Endothelial cell of umbilical vein (primary cell): ENCODE data around the gene SSMEM1. TPM values are rescaled to one million over a fixed set of nuclear protein-coding genes. Genes with fewer than 3 reads are reported as not detected.
"Not testable (repeated sequence)": the region's sequence is repeated elsewhere in the genome, so short reads cannot be mapped to it uniquely, and the experiment has no call there.

Experiments
- BruUV-seq: library from RNA; stranded (reverse); fragments of 400-500 nt; replicated peaks from 2 replicates; lab custom pipeline; 2021; lab: Mats Ljungman, UMichigan
- CTCF ChIA-PET: fragments of 300-600, 350-600 bp; sonication (Branson Sonifier 250); formaldehyde crosslinking; loops from one replicate; lab custom pipeline; 2021; ENCODE audit warnings: antibody characterized with exemption, inconsistent platforms; lab: Charles Lee
- POLR2A ChIA-PET: fragments of 300-600, 350-600 bp; sonication (Branson Sonifier 250); formaldehyde crosslinking; loops from one replicate; lab custom pipeline; 2021; ENCODE audit warnings: antibody characterized with exemption, inconsistent platforms; lab: Charles Lee
- DNase-seq: peaks from one replicate; pipeline ENCODE4 v3.0.0-alpha.2; 2011; ENCODE audit warnings: low read depth, low spot score
- FAIRE-seq: peaks from 2 replicates; lab custom pipeline; 2011; peaks lifted over from hg19 to GRCh38; lab: Jason Lieb, UNC
- H2AFZ ChIP-seq: 2 replicates; pipeline ENCODE4 v1.6.0; 2012; ENCODE audit warnings: low read depth, low read length, control low read depth, inconsistent platforms
- H3K27ac ChIP-seq: 2 replicates; pipeline ENCODE4 v1.5.1; 2011; ENCODE audit warnings: low read depth, mild to moderate bottlenecking, control low read depth, low read length, moderate library complexity; ENCODE audit not compliant: insufficient read depth
- H3K27me3 ChIP-seq, 2 experiments: 2 replicates each; pipeline versions ENCODE4 v1.6.0 to v1.6.1; 2011; ENCODE audit warnings: low read length in 2 of 2, mixed read lengths in 1 of 2; ENCODE audit not compliant: control insufficient read depth in 2 of 2, insufficient read depth in 2 of 2
- H3K36me3 ChIP-seq, 2 experiments: 2 replicates in 1 of 2; 3 replicates in 1 of 2; pipeline ENCODE4 v1.5.1; 2011; ENCODE audit warnings: low read length in 2 of 2, mild to moderate bottlenecking in 1 of 2, moderate library complexity in 1 of 2; ENCODE audit not compliant: control insufficient read depth in 2 of 2, insufficient read depth in 2 of 2; ENCODE audit errors: extremely low read depth in 1 of 2
- H3K4me1 ChIP-seq: 3 replicates; pipeline ENCODE4 v1.5.1; 2011; ENCODE audit warnings: mild to moderate bottlenecking, low read length; ENCODE audit not compliant: control insufficient read depth, insufficient read depth; ENCODE audit errors: extremely low read depth
- H3K4me2 ChIP-seq: 2 replicates; pipeline ENCODE4 v1.6.1; 2011; ENCODE audit warnings: low read length, control low read depth, mixed read lengths; ENCODE audit not compliant: insufficient read depth
- H3K4me3 ChIP-seq, 3 experiments: fragments of 200-600 bp in 1 of 3; sonication (generic), shearing (Covaris generic) in 1 of 3; replicated peaks in 1 of 3; 2 replicates each; pipeline ENCODE4 v1.5.1; 2011 to 2016; ENCODE audit warnings: control low read depth in 3 of 3, low read length in 3 of 3, mild to moderate bottlenecking in 2 of 3, inconsistent platforms in 1 of 3, low read depth in 1 of 3, moderate library complexity in 1 of 3; ENCODE audit not compliant: insufficient read depth in 1 of 3
- H3K79me2 ChIP-seq: 2 replicates; pipeline ENCODE4 v1.6.0; 2012; ENCODE audit warnings: low read length, inconsistent platforms; ENCODE audit not compliant: control insufficient read depth, insufficient read depth
- H3K9ac ChIP-seq: replicated peaks from 2 replicates; pipeline ENCODE3; 2011; ENCODE audit warnings: low read length, control low read depth; ENCODE audit not compliant: insufficient read depth; ENCODE audit errors: extremely low read depth
- H3K9me1 ChIP-seq: replicated peaks from 3 replicates; pipeline ENCODE4 v1.6.0; 2011; ENCODE audit warnings: mild to moderate bottlenecking, low read length; ENCODE audit not compliant: control insufficient read depth, insufficient read depth; ENCODE audit errors: extremely low read depth
- H3K9me3 ChIP-seq: replicated peaks from 2 replicates; pipeline ENCODE4 v1.5.1; 2012; ENCODE audit warnings: low read length, inconsistent platforms; ENCODE audit not compliant: control insufficient read depth, insufficient read depth
- H4K20me1 ChIP-seq: replicated peaks from 2 replicates; pipeline ENCODE3; 2011; ENCODE audit warnings: mild to moderate bottlenecking, low read length; ENCODE audit not compliant: control insufficient read depth, insufficient read depth; ENCODE audit errors: extremely low read depth
- EZH2 ChIP-seq: IDR thresholded peaks from 2 replicates; pipeline ENCODE4 v1.6.1; 2012; ENCODE audit warnings: borderline replicate concordance, low read depth, mild to moderate bottlenecking, moderate library complexity, low read length, inconsistent platforms; ENCODE audit not compliant: severe bottlenecking
- FOS ChIP-seq: IDR thresholded peaks from 2 replicates; pipeline ENCODE4 v1.6.1; 2011; ENCODE audit warnings: mild to moderate bottlenecking, low read length, moderate library complexity, borderline replicate concordance; ENCODE audit not compliant: insufficient read depth
- GATA2 ChIP-seq: IDR thresholded peaks from 2 replicates; pipeline ENCODE4 v1.7.0; 2011; ENCODE audit warnings: low read depth, mild to moderate bottlenecking, moderate library complexity, mixed read lengths, low read length; ENCODE audit not compliant: insufficient read length, insufficient read depth
- JUN ChIP-seq: IDR thresholded peaks from 2 replicates; pipeline ENCODE4 v1.6.1; 2011; ENCODE audit warnings: borderline replicate concordance, low read depth; ENCODE audit not compliant: insufficient read length, insufficient read depth
- MYC ChIP-seq: IDR thresholded peaks from one replicate; pipeline ENCODE4 v1.6.1; 2011; ENCODE audit warnings: mild to moderate bottlenecking, low read depth, low read length
- POLR2A ChIP-seq: IDR thresholded peaks from 2 replicates; pipeline ENCODE4 v1.6.1; 2012; ENCODE audit warnings: low read depth, mild to moderate bottlenecking, control low read depth, low read length
- POLR2AphosphoS5 ChIP-seq: IDR thresholded peaks from 2 replicates; pipeline ENCODE4 v1.6.1; 2012; ENCODE audit warnings: low read depth, mild to moderate bottlenecking, control low read depth, low read length, moderate library complexity; ENCODE audit not compliant: insufficient read depth
- dilution Hi-C: fragments of 300-500 bp; cut with MboI; formaldehyde crosslinking; loops from one replicate; pipeline ENCODE4 v1.15.0; 2019; ENCODE audit warnings: low sequenced_read_pairs; ENCODE audit not compliant: extremely low pct_ligation_motif_present
- intact Hi-C: fragments of 100-400 bp; cut with micrococcal nuclease; formaldehyde crosslinking; loops from one replicate; pipeline ENCODE4 v1.10.0; 2022
- polyA plus RNA-seq, 4 experiments: library from polyadenylated mRNA; depleted of rRNA in 3 of 4; stranded (reverse) in 3 of 4; unstranded in 1 of 4; fragments of >200 nt; gene quantifications; 2 replicates each; pipeline versions ENCODE4 v1.2.1 to v1.2.3, GENCODE V29; 2011 to 2012; ENCODE audit warnings: missing spikeins in 1 of 4
- total RNA-seq: library from RNA; stranded (reverse); gene quantifications from 2 replicates; pipeline ENCODE4 v1.2.3, GENCODE V29; 2021
- TF ChIP-seq, protein P1 (sequence below): IDR thresholded peaks from 2 replicates; pipeline ENCODE4 v1.6.1; 2011; ENCODE audit not compliant: insufficient read depth, insufficient read length
- TF ChIP-seq, protein P2 (sequence below), 2 donors: IDR thresholded peaks; 1 replicate in 1 of 2; 2 replicates in 1 of 2; pipeline ENCODE4 v1.5.1; 2011; ENCODE audit warnings: low read length in 2 of 2, mild to moderate bottlenecking in 2 of 2, moderate library complexity in 2 of 2, control low read depth in 1 of 2, inconsistent platforms in 1 of 2, low read depth in 1 of 2; ENCODE audit not compliant: insufficient read depth in 1 of 2; ENCODE audit errors: extremely low read depth in 1 of 2

The SSMEM1 gene
- total and polyA plus RNA-seq, 2 donors (not counting 3 experiments of a cell fraction or from before 2014, with no cell fraction given): not detected

DNA sequence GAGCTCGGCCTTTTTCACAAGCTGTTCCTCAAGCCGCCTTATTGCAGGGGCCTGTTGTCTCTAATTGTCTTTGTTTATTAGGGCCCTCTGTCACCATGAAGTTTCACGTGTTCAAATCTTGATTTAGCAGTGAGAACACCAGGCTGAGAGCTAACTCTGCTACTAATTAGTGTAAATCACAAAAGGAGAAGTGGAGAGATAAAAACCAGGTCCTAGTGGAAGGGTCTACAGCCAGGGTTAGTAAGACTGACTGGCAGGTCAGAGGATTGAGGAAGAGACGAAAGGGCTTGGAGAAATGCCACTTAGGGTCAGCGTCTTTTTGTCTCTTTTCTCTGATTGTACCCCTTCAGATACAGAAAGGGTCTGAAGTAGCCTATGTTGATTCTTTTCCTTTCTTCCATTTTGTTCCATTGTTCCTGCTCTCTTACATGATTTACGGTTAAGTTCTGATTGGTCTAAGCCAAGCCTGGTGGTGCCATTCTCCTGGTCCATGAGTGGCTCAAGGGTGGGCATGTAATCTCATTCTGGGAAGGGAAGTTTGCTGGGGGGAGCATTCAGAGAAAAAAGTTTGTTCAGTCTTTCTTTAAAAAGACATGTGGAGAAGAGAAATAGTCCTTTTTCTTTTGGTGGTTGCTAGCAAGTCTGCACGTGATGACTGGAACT, 21.3 kb downstream of the SSMEM1 start:
- Histone ChIP-seq H3K4me2 (no peak overlapping the region), H3K27ac (no peak overlapping the region), H2AFZ (no peak overlapping the region), H3K79me2 (no peaks in the 10 kb centered on the region), H3K9ac (no peak overlapping the region), H3K4me1 (no peaks in the 10 kb centered on the region), H3K9me1 (no peaks in the 10 kb centered on the region), H3K9me3 (no peaks in the 10 kb centered on the region), H3K27me3 (no peaks in the 10 kb centered on the region), H3K36me3 (no peaks in the 10 kb centered on the region), H3K4me3 (no peak overlapping the region), H4K20me1 (no peaks in the 10 kb centered on the region)
- no TSS peak for BruUV-seq
- no peak for TF ChIP-seq JUN
- TF ChIP-seq, protein P1, sequence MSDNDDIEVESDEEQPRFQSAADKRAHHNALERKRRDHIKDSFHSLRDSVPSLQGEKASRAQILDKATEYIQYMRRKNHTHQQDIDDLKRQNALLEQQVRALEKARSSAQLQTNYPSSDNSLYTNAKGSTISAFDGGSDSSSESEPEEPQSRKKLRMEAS: no peak
- no peak for TF ChIP-seq GATA2
- TF ChIP-seq, protein P2, sequence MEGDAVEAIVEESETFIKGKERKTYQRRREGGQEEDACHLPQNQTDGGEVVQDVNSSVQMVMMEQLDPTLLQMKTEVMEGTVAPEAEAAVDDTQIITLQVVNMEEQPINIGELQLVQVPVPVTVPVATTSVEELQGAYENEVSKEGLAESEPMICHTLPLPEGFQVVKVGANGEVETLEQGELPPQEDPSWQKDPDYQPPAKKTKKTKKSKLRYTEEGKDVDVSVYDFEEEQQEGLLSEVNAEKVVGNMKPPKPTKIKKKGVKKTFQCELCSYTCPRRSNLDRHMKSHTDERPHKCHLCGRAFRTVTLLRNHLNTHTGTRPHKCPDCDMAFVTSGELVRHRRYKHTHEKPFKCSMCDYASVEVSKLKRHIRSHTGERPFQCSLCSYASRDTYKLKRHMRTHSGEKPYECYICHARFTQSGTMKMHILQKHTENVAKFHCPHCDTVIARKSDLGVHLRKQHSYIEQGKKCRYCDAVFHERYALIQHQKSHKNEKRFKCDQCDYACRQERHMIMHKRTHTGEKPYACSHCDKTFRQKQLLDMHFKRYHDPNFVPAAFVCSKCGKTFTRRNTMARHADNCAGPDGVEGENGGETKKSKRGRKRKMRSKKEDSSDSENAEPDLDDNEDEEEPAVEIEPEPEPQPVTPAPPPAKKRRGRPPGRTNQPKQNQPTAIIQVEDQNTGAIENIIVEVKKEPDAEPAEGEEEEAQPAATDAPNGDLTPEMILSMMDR (IDR thresholded peaks at IDR 0.05; ENCODE audit: extremely low read depth in 1 of 2, insufficient read depth in 1 of 2, low read depth in 1 of 2, low read length in 2 of 2): no peak
- TF ChIP-seq MYC: no peak
- no peak for TF ChIP-seq POLR2A
- no peak for TF ChIP-seq EZH2
- TF ChIP-seq POLR2AphosphoS5: no peak
- no peak for TF ChIP-seq FOS
- DNase-seq (no peak), FAIRE-seq (no peak)
- dilution Hi-C loops: no loop called here
- intact Hi-C loops: no loop called here
- ChIA-PET POLR2A (no interaction called here), CTCF (no interaction called here)

DNA sequence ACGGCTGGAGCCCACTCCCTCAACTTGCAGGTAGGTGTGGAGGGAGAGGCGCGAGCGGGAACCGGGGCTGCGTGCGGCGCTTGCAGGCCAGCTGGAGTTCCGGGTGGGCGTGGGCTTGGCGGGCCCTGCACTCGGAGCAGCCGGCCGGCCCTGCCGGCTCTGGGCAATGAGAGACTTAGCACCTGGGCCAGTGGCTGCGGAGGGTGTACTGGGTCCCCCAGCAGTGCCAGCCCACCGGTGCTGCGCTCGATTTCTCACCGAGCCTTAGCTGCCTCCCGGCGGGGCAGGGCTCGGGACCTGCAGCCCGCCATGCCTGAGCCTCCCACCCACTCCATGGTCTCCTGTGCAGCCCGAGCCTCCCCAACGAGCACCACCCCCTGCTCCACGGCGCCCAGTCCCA, 22.3 kb downstream of the SSMEM1 start:
- H2AFZ ChIP-seq, DNase-seq, BruUV-seq, FAIRE-seq, H4K20me1 ChIP-seq, POLR2A ChIA-PET, H3K79me2 ChIP-seq, H3K9ac ChIP-seq, H3K27me3 ChIP-seq, H3K36me3 ChIP-seq, H3K9me1 ChIP-seq, intact Hi-C loops, CTCF ChIA-PET, dilution Hi-C loops, H3K27ac ChIP-seq, H3K4me2 ChIP-seq, H3K4me1 ChIP-seq, H3K4me3 ChIP-seq, H3K9me3 ChIP-seq: not testable (repeated sequence)
